Upper lobe of left lung (tissue), 6 donors: ENCODE measurements around the gene VAMP1. TPM values are rescaled to one million over a fixed set of nuclear protein-coding genes. Genes with fewer than 3 reads are reported as not detected.

ENCODE experiments used
- ATAC-seq, 2 donors: fragments of 200-7000 bp; cut with Tn5 transposase; one replicate each; pipeline ENCODE4 v1.9.1; 2022; ENCODE audit warnings: mild to moderate bottlenecking in 2 of 2, moderate library complexity in 2 of 2; ENCODE audit not compliant: low FRiP score in 2 of 2
- DNase-seq, 2 donors: peaks; one replicate each; pipeline ENCODE4 v3.0.0-alpha.2; 2019 to 2020
- H3K27ac ChIP-seq, 4 donors: fragments of 200-600 bp; sonication (generic); one replicate each; pipeline ENCODE4 v1.5.1; 2016 to 2019
- H3K27me3 ChIP-seq, 4 donors: fragments of 200-600 bp; sonication (generic); one replicate each; pipeline ENCODE4 v1.5.1; 2017 to 2019
- H3K36me3 ChIP-seq, 4 donors: fragments of 200-600 bp; sonication (generic); one replicate each; pipeline ENCODE4 v1.5.1; 2016 to 2019
- H3K4me1 ChIP-seq, 4 donors: fragments of 200-600 bp; sonication (generic); one replicate each; pipeline ENCODE4 v1.5.1; 2018 to 2019
- H3K4me3 ChIP-seq, 4 donors: fragments of 200-600 bp; sonication (generic); one replicate each; pipeline ENCODE4 v1.5.1; 2017 to 2019; ENCODE audit warnings: mild to moderate bottlenecking in 2 of 4, moderate library complexity in 1 of 4
- H3K9me3 ChIP-seq, 4 donors: fragments of 200-600 bp; sonication (generic); one replicate each; pipeline ENCODE4 v1.5.1; 2018 to 2019
- CTCF ChIP-seq, 6 experiments: fragments of 450-650 bp in 4 of 6; fragments of 200-600 bp in 2 of 6; sonication (generic) in 2 of 6; IDR thresholded peaks; one replicate each; pipeline ENCODE4 v1.5.1; 2016 to 2019; ENCODE audit warnings: antibody characterized with exemption in 6 of 6
- EP300 ChIP-seq, 4 donors: sonication (generic); formaldehyde crosslinking; IDR thresholded peaks; one replicate each; pipeline ENCODE4 v1.5.1; 2017; ENCODE audit warnings: antibody characterized with exemption in 4 of 4, control low read depth in 2 of 4
- POLR2A ChIP-seq, 4 donors: fragments of 450-650 bp; IDR thresholded peaks; one replicate each; pipeline ENCODE4 v1.5.1; 2016 to 2017; ENCODE audit warnings: antibody characterized with exemption in 4 of 4, mild to moderate bottlenecking in 2 of 4
- POLR2AphosphoS5 ChIP-seq, 2 donors: sonication (generic); formaldehyde crosslinking; IDR thresholded peaks; one replicate each; pipeline ENCODE4 v1.5.1; 2017; ENCODE audit warnings: antibody characterized with exemption in 2 of 2
- WGBS, 2 donors: methylation state at CpG; one replicate each; pipeline ENCODE4 v1.1.5; 2017 to 2018; 5-methylcytosine and 5-hydroxymethylcytosine counted together
- total RNA-seq, 6 donors: library from RNA; depleted of rRNA in 4 of 6; stranded (reverse); fragments of >200 nt in 4 of 6; gene quantifications; one replicate each; pipeline versions ENCODE4 v1.1.0 to v1.2.1, GENCODE V29; 2016 to 2021
- donor health status: DM: no; HTN: no; CAD: no; lungs with moderate emphysema.
- donor health status: DM: no; HTN: yes; CAD: no; lungs with severe emphysema.

Gene VAMP1
- total RNA-seq, 6 donors from 2014 or later, result 4.6 to 25.1 (median 7.1) TPM

- peaks cover 0 to 55% (median 37%) of the 10 kb centered on the region in 4 donors for H3K36me3 ChIP-seq
- WGBS, 2 donors, result 46 to 49% methylated on average over 6 of the region's 6 CpGs
- no peak overlapping the region for H3K27ac ChIP-seq
- DNase-seq (no peak), ATAC-seq (peak; percentile 53 to 74)
- H3K4me1 ChIP-seq, result peaks cover 29 to 68% (median 41%) of the 10 kb centered on the region in 4 donors
- H3K4me3 ChIP-seq, result no peak overlapping the region
- TF ChIP-seq CTCF (IDR thresholded peaks at IDR 0.05), result peak; percentile 78 to 92 (median 86)
- no peak for TF ChIP-seq EP300 (IDR thresholded peaks at IDR 0.05)
- no peaks in the 10 kb centered on the region for H3K9me3 ChIP-seq
- H3K27me3 ChIP-seq, result no peaks in the 10 kb centered on the region
These were observed 4.9 kb downstream of the VAMP1 start for GRCh38 chr12:6465467-6466183.

DNA sequence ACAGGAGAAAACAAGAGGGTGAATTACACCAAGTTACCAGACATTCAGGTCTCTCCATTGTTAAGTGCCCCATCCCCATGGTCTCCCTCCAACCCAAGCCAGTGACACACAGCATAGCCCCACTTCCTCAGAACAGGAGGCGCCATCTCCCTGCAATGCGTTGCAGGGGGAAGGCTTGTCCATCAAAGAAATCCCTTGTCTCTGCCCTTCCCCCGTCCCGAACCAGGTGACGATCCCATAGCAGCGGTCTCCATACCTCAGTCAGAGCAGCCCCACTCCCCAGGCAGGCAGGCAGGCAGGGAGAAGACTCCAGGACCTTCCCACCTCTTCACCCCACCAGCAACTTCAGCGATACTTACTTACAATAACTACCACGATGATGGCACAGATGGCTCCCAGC lies 5.9 kb downstream of the VAMP1 start:
- 90 to 97% methylated on average over 8 of the region's 8 CpGs for WGBS, 2 donors
- Histone ChIP-seq H3K27ac (peak overlapping the region in 2 of 4 donors; percentile 6 to 72), H3K9me3 (no peaks in the 10 kb centered on the region), H3K4me3 (no peak overlapping the region), H3K27me3 (no peaks in the 10 kb centered on the region), H3K4me1 (peaks cover 24 to 68% (median 40%) of the 10 kb centered on the region in 4 donors), H3K36me3 (peaks cover 6 to 66% (median 45%) of the 10 kb centered on the region in 4 donors)
- ATAC-seq (no peak), DNase-seq (no peak)
- TF ChIP-seq POLR2AphosphoS5 (IDR thresholded peaks at IDR 0.05) (no peak), POLR2A (IDR thresholded peaks at IDR 0.05) (no peak)

DNA sequence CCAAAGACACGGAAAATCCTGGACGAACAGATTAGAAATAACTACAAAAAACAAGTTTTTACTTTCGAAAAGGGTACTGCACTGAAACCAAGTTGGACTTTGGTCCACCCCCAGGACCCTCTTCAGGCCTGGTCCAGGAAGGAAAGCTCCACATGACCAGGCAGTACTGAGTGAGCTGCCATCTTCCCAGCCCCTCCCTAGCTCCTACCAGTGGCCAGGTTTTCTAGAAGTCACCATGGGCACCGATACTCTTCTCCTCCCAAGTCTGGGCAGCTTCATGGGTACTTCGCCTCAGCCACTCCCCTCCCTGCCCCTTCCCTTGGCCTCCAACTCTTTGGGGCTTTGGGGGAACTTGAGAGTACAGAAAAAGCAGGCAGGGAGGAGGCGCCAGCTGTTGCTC lies 6.6 kb downstream of the VAMP1 start:
- DNase-seq, result no peak
- H3K4me1 ChIP-seq, result peaks cover 17 to 61% (median 33%) of the 10 kb centered on the region in 4 donors
- TF ChIP-seq CTCF (IDR thresholded peaks at IDR 0.05) (no peak), EP300 (IDR thresholded peaks at IDR 0.05) (no peak), POLR2AphosphoS5 (IDR thresholded peaks at IDR 0.05) (no peak), POLR2A (IDR thresholded peaks at IDR 0.05) (no peak)
- no peak overlapping the region for H3K4me3 ChIP-seq
- ATAC-seq, result no peak
- WGBS, 2 donors, result 82 to 91% methylated on average over 6 of the region's 6 CpGs
- no peaks in the 10 kb centered on the region for H3K27me3 ChIP-seq
- peak overlapping the region in 3 of 4 donors; percentile 6 to 79 (median 72) for H3K27ac ChIP-seq
- H3K36me3 ChIP-seq, result peaks cover 9 to 73% (median 51%) of the 10 kb centered on the region in 4 donors
- H3K9me3 ChIP-seq, result no peaks in the 10 kb centered on the region

DNA sequence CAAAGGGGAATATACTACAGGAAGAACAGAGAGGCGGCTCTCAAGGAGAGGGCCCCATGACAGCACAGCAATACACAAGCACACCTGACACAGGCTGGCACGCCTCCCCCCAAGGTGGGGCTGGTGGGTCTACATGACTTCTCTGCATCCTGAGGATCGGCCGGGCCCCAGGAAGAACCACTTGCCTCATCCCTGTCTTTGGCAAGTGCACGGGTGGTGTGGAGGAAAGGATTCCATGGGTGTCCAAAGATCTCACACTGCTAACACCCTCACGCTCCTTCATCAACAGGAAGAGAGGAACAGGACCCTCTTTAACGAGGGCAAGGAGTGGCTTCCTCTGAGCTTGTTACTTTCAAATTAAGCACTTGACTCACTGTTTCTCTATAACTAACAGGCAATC lies 7.3 kb downstream of the VAMP1 start:
- no peak for ATAC-seq
- Histone ChIP-seq H3K4me3 (no peak overlapping the region), H3K27me3 (no peaks in the 10 kb centered on the region), H3K4me1 (peaks cover 17 to 56% (median 30%) of the 10 kb centered on the region in 4 donors), H3K27ac (peak overlapping the region; percentile 45 to 79 (median 74)), H3K9me3 (no peaks in the 10 kb centered on the region), H3K36me3 (peaks cover 15 to 79% (median 56%) of the 10 kb centered on the region in 4 donors)
- TF ChIP-seq CTCF (IDR thresholded peaks at IDR 0.05) (no peak), POLR2A (IDR thresholded peaks at IDR 0.05) (no peak), EP300 (IDR thresholded peaks at IDR 0.05) (no peak)
- WGBS, 2 donors, result 49 to 60% methylated on average over 4 to 7 of the region's 7 CpGs
- no peak for DNase-seq

- DNase-seq (no peak), ATAC-seq (no peak)
These were observed 8.1 kb downstream of the VAMP1 start for GRCh38 chr12:6462234-6462995.

More at GRCh38 chr12:6462234-6462995, 8.1 kb downstream of the VAMP1 start:
- Histone ChIP-seq H3K4me3 (no peak overlapping the region), H3K27ac (peak overlapping the region; percentile 45 to 79 (median 74)), H3K9me3 (no peaks in the 10 kb centered on the region), H3K4me1 (peaks cover 17 to 49% (median 30%) of the 10 kb centered on the region in 4 donors), H3K36me3 (peaks cover 18 to 87% (median 63%) of the 10 kb centered on the region in 4 donors), H3K27me3 (no peaks in the 10 kb centered on the region)
- no peak for TF ChIP-seq EP300 (IDR thresholded peaks at IDR 0.05)
- TF ChIP-seq POLR2AphosphoS5 (IDR thresholded peaks at IDR 0.05), result no peak
- no peak for TF ChIP-seq POLR2A (IDR thresholded peaks at IDR 0.05)
- TF ChIP-seq CTCF (IDR thresholded peaks at IDR 0.05), result no peak
- 75 to 84% methylated on average over 12 to 13 of the region's 14 CpGs for WGBS, 2 donors
